Measurements from ENCODE around the gene HOMEZ. TPM values are rescaled to one million over a fixed set of nuclear protein-coding genes. Genes with fewer than 3 reads are reported as not detected.

Gene HOMEZ
- total RNA-seq, 6 experiments from 2014 or later = 7.3 to 9.2 (median 7.5) TPM

DNA sequence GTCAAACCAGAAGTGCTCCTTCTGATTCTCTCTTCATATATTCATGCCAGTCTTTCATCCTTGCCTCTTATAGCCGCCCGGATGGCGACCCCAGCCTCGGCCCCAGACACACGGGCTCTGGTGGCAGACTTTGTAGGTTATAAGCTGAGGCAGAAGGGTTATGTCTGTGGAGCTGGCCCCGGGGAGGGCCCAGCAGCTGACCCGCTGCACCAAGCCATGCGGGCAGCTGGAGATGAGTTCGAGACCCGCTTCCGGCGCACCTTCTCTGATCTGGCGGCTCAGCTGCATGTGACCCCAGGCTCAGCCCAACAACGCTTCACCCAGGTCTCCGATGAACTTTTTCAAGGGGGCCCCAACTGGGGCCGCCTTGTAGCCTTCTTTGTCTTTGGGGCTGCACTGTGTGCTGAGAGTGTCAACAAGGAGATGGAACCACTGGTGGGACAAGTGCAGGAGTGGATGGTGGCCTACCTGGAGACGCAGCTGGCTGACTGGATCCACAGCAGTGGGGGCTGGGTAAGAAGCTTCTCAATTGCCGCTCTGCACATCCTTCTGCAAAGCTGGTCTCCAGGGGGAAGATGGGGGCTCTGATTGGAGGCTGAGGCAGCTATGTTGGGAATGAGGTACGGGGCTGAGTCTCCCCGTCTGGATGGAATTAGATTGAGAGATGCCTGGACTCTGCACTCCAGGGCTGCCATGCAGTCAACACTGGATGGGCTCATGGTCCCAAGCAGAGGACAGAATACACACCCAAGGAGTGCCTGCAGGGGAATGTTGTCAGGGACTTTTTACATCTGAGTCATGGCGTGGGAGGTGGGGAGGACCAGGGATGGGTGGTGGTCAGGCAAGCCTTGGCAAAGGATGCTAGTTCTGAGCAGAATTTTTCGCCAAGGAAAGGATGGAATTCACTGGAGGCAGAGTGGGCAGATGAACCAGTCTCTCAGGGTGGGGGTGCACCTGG is 22.0 kb upstream of the HOMEZ start:
- DNase-seq = no peak
- peak overlapping the region; percentile 93 for H3K4me3 Mint-ChIP-seq
- no peaks in the 10 kb centered on the region for H3K9me3 Mint-ChIP-seq
- H3K4me1 Mint-ChIP-seq (ENCODE audit: low read depth) = peaks cover 39% of the 10 kb centered on the region
- H3K27me3 Mint-ChIP-seq (ENCODE audit: insufficient read depth) = no peaks in the 10 kb centered on the region; the same call in 1 of the 2 replicates
- TF ChIP-seq, protein P1, sequence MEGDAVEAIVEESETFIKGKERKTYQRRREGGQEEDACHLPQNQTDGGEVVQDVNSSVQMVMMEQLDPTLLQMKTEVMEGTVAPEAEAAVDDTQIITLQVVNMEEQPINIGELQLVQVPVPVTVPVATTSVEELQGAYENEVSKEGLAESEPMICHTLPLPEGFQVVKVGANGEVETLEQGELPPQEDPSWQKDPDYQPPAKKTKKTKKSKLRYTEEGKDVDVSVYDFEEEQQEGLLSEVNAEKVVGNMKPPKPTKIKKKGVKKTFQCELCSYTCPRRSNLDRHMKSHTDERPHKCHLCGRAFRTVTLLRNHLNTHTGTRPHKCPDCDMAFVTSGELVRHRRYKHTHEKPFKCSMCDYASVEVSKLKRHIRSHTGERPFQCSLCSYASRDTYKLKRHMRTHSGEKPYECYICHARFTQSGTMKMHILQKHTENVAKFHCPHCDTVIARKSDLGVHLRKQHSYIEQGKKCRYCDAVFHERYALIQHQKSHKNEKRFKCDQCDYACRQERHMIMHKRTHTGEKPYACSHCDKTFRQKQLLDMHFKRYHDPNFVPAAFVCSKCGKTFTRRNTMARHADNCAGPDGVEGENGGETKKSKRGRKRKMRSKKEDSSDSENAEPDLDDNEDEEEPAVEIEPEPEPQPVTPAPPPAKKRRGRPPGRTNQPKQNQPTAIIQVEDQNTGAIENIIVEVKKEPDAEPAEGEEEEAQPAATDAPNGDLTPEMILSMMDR (IDR thresholded peaks at IDR 0.05) = no peak
- peaks cover 39% of the 10 kb centered on the region for H3K36me3 Mint-ChIP-seq (ENCODE audit: low read depth)
- peak overlapping the region; percentile 82 for H3K27ac Mint-ChIP-seq

DNA sequence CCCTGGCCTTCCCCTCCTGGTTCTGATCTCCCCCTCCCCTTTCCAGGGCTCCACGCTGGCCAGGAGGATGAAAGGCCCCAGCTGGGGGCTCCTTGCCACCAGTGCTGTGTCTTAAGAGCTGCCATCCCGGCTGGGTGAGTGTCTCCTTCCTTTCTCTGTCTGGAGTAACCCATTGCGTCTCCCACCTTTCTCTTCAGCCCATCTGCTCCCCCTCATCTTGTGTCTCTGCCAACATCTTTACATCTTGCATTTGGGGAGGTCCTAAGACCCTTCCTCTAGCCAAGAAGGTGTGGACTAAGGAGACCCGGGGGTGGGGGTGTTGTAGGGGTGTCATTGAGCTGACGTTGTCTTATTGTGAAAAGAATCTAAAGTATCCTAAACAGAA is 21.2 kb upstream of the HOMEZ start:
- DNase-seq = no peak
- peaks cover 34% of the 10 kb centered on the region for H3K36me3 Mint-ChIP-seq (ENCODE audit: low read depth)
- H3K4me3 Mint-ChIP-seq = peak overlapping the region; percentile 93
- TF ChIP-seq, protein P1 (IDR thresholded peaks at IDR 0.05) = no peak
- H3K4me1 Mint-ChIP-seq (ENCODE audit: low read depth) = peaks cover 44% of the 10 kb centered on the region
- H3K9me3 Mint-ChIP-seq = no peaks in the 10 kb centered on the region
- H3K27ac Mint-ChIP-seq = peak overlapping the region; percentile 82
- no peaks in the 10 kb centered on the region; the same call in 1 of the 2 replicates for H3K27me3 Mint-ChIP-seq (ENCODE audit: insufficient read depth)

DNA sequence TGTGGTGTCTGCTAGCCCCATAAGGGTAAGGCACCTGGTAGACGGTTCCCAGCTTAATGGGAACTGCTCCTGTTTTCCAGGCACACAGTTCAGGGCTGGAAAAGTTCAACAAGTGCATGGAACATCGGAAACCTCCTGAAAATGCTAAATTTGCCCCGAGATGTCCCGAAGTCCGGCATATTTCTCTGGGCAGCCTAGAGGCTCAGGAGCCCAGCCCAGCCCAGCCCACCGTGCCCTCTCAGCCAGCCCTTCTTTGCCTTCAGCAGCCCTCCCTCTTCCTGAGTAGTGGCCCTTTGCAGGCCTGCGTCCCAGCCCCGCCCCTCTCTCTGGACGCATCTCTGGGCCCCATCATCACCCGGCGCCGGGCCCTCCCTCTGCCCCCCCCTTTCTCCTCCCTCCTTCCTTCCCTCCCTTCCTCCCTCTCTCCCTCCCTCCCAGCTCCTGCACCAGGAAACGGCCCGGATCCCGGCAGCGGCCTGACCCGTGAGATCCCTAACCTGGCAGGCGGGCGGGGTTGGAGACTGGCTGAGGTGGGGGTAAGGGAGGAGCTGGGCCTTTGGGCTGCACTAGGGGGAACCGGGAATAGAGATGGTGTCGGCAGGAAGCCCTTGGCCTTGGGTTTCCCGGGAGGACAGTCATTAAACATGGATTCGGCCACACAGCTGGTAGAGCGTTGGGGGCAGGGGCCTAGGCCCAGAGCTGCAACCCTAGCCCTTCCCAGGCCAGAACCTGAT is 20.6 kb upstream of the HOMEZ start, which contains the start of gene BCL2L2:
Gene BCL2L2, plus strand, starts transcription at position 422 of the 734 bp plus-strand sequence. CDS start 935 bp downstream, outside the sequence.
- Mint-ChIP-seq H3K27ac (peak within 1 kb of the TSS; percentile 82), H3K4me3 (peak within 1 kb of the TSS; percentile 93), H3K4me1 (ENCODE audit: low read depth) (peaks cover 44% of the 10 kb centered on the region), H3K27me3 (ENCODE audit: insufficient read depth) (no peaks in the 10 kb centered on the region; the same call in 1 of the 2 replicates), H3K9me3 (no peaks in the 10 kb centered on the region), H3K36me3 (ENCODE audit: low read depth) (peaks cover 29% of the 10 kb centered on the region)
- TF ChIP-seq, protein P1 (IDR thresholded peaks at IDR 0.05) = no peak
- peak; percentile 75 for DNase-seq

DNA sequence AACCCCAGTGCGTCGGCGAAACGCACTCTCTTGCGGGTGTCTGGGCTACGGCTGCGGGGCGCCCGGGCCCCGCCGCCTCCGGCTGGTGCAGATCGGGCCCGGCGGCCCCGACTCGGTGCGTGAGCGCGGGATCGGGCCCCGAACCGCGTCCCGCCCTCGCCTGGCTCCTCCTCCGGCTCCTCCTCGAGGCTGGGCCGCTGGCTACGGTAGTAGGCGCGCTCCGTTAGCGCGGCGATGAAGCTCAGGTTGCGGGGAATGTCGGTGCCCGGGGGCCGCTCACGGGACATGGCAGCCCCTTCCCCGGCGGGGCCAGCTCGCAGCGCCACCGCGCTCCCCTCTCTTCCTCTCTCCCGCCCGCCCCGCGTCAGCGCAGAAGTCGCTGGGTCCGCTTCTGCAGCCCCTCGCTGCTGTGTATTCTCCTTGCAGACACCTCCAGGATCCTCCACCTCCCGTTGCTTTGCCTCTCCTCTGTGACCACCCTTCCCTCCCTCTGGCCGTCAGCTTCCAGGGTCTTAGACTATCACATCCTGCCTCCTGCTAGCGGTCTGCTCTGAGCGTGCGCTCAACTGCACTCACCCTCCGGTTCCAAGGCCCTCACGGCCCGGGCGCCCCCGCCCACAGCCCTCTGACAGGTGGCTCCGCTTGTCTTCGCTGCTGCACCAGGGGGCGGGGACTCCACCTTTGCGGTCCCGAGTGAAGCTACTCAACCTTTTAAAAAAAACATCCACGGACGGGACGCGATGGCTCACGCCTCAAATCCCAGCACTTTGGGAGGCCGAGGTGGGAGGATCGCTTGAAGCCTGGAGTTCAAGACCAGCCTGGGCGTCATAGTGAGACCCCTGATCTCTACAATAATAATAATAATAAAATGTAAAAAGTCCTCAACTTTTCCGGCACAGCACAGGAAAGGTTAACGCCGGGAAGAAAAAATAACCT is 16.6 kb upstream of the HOMEZ start, which contains the start of gene PPP1R3E:
Gene PPP1R3E, minus strand, starts transcription at position 570 of the 936 bp plus-strand sequence. Its CDS starts 283 bp downstream, at position 287.
- TF ChIP-seq, protein P1 (IDR thresholded peaks at IDR 0.05) = no peak
- H3K27ac Mint-ChIP-seq = peak within 1 kb of the TSS; percentile 96
- H3K36me3 Mint-ChIP-seq (ENCODE audit: low read depth) = peaks cover 5% of the 10 kb centered on the region
- H3K4me3 Mint-ChIP-seq = peak within 1 kb of the TSS; percentile 99
- H3K9me3 Mint-ChIP-seq = no peaks in the 10 kb centered on the region
- no peak for DNase-seq
- peaks cover 55% of the 10 kb centered on the region for H3K4me1 Mint-ChIP-seq (ENCODE audit: low read depth)
- H3K27me3 Mint-ChIP-seq (ENCODE audit: insufficient read depth) = no peaks in the 10 kb centered on the region; the same call in 1 of the 2 replicates

DNA sequence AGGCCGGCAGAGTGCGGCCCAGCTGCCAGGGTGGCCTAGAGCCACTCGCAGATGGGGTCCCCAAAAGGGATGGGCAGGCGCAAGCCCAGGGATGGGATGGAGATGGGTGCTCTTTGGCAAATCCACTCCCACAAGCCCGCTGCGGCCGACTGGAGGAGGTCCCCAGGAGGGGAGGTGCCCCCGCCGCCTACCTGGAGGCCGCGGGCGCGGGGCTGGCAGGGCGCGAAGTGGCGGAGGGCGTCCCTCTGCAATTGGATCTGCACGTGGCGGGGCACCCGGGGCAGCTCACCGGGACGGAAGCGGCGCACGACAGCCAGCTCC is 16.0 kb upstream of the HOMEZ start:
- no peaks in the 10 kb centered on the region for H3K36me3 Mint-ChIP-seq (ENCODE audit: low read depth)
- peak overlapping the region; percentile 92 for H3K27ac Mint-ChIP-seq
- no peak for DNase-seq
- H3K4me3 Mint-ChIP-seq = peak overlapping the region; percentile 99
- TF ChIP-seq, protein P1 (IDR thresholded peaks at IDR 0.05) = no peak
- H3K4me1 Mint-ChIP-seq (ENCODE audit: low read depth) = peaks cover 58% of the 10 kb centered on the region
- no peaks in the 10 kb centered on the region; the same call in 1 of the 2 replicates for H3K27me3 Mint-ChIP-seq (ENCODE audit: insufficient read depth)
- H3K9me3 Mint-ChIP-seq = no peaks in the 10 kb centered on the region
